Measurements from ENCODE around the gene KLHL26. TPM values are rescaled to one million over a fixed set of nuclear protein-coding genes. Genes with fewer than 3 reads are reported as not detected.
"Not testable (repeated sequence)": the region's sequence is repeated elsewhere in the genome, so short reads cannot be mapped to it uniquely, and the experiment has no call there.

The KLHL26 gene
- total RNA-seq, 1 donor from 2014 or later, result 7.0 TPM

- no peak for DNase-seq
Observed at GRCh38 chr19:18666784-18667183, 30.0 kb downstream of the KLHL26 start.

- DNase-seq, result no peak
Observed at GRCh38 chr19:18667531-18668251, 30.9 kb downstream of the KLHL26 start.

GRCh38 chr19:18668252-18668631 is 31.4 kb downstream of the KLHL26 start:
- no peak for DNase-seq

GRCh38 chr19:18668744-18669523 is 32.1 kb downstream of the KLHL26 start:
- DNase-seq, result no peak

GRCh38 chr19:18669524-18669817 is 32.6 kb downstream of the KLHL26 start:
- no peak for DNase-seq

- no peak for DNase-seq
Observed at GRCh38 chr19:18669883-18670282, 33.1 kb downstream of the KLHL26 start.

GRCh38 chr19:18670312-18670711 is 33.5 kb downstream of the KLHL26 start:
- no peak for DNase-seq

GRCh38 chr19:18671303-18672043 is 34.6 kb downstream of the KLHL26 start:
- no peak for DNase-seq

- DNase-seq, result no peak
Observed at GRCh38 chr19:18672044-18672451, 35.2 kb downstream of the KLHL26 start.

GRCh38 chr19:18672606-18673337 is 35.9 kb downstream of the KLHL26 start:
- no peak for DNase-seq

GRCh38 chr19:18674616-18675015 is 37.8 kb downstream of the KLHL26 start:
- no peak for DNase-seq

GRCh38 chr19:18675779-18676178 is 39.0 kb downstream of the KLHL26 start:
- DNase-seq, result no peak

GRCh38 chr19:18676692-18677091 is 39.9 kb downstream of the KLHL26 start:
- DNase-seq, result no peak

- DNase-seq, result no peak
Observed at GRCh38 chr19:18677156-18677555, 40.3 kb downstream of the KLHL26 start.

GRCh38 chr19:18680148-18680547 is 43.3 kb downstream of the KLHL26 start:
- DNase-seq, result not testable (repeated sequence)

- no peak for DNase-seq
Observed at GRCh38 chr19:18682807-18683108, 45.9 kb downstream of the KLHL26 start.

GRCh38 chr19:18683109-18683957 is 46.5 kb downstream of the KLHL26 start, which contains the start of gene CRTC1:
CRTC1 (plus strand) TSS chr19:18683680; CDS start chr19:18683703, 23 bp downstream.
- DNase-seq, result peak; percentile 83

- DNase-seq, result no peak
Observed at GRCh38 chr19:18683958-18684641, 47.3 kb downstream of the KLHL26 start.

GRCh38 chr19:18684642-18684993 is 47.8 kb downstream of the KLHL26 start:
- DNase-seq, result no peak

- DNase-seq, result no peak
Observed at GRCh38 chr19:18685597-18686190, 48.9 kb downstream of the KLHL26 start.

Measured in occipital lobe (tissue), 2 donors.